Measurements from ENCODE around the gene OSBPL5. TPM values are rescaled to one million over a fixed set of nuclear protein-coding genes. Genes with fewer than 3 reads are reported as not detected.
A peak's percentile ranks its signal among the peaks of the same experiment; 100 is the strongest.
"Not testable (repeated sequence)": the region's sequence is repeated elsewhere in the genome, so short reads cannot be mapped to it uniquely, and the experiment has no call there.

OSBPL5 gene
- total RNA-seq, 1 donor from 2014 or later = 3.6 TPM

DNA sequence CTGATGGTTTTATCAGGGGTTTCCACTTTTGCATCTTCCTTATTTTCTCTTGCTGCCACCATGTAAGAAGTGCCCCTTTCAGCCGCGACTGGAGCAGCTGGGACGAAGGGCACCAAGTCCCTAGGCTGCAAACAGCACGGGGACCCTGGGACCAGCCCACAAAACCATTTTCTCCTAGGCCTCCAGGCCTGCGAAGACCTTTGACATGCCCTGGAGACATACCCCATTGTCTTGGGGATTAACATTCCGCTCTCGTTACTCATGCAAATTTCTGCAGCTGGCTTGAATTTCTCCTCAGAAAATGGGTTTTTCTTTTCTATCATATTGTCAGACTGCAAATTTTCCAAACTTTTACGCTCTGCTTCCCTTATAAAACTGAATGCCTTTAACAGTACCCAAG, 101.2 kb downstream of the OSBPL5 start:
- not testable (repeated sequence) for ATAC-seq; DNase-seq (ENCODE audit: low spot score)

- ATAC-seq; DNase-seq (ENCODE audit: low spot score): not testable (repeated sequence)
Observed at GRCh38 chr11:3063432-3063831, 101.7 kb downstream of the OSBPL5 start.

DNA sequence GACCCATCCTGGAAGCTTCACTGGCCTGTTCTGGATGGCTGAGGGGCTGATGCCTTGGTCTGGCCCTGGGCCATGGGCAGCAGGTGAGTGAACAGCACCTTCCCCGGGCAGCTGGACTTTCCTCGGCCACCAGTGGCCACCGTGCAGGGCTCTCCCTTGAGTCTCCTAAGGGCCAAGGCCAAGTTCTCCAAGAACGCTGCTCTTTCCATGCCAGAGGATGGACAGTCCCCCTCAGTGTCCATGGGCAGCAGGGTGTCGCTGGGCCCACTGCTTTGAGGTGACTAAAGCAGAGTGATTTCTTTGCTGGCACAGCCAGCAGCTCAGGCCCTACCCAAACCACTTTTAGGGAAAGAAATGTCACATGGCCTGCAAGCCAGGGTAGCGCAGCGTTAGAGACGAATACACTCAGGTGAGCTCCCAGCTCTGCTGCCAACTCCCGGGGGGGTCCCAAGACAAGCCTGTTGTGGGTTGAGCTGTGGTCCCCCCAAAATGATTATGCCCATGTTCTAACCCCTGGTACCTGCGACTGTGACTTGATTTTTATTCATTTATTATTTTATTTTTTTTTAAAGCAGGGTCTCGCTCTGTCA, 104.6 kb downstream of the OSBPL5 start:
- DNase-seq (ENCODE audit: low spot score) (no peak), ATAC-seq (no peak)

DNA sequence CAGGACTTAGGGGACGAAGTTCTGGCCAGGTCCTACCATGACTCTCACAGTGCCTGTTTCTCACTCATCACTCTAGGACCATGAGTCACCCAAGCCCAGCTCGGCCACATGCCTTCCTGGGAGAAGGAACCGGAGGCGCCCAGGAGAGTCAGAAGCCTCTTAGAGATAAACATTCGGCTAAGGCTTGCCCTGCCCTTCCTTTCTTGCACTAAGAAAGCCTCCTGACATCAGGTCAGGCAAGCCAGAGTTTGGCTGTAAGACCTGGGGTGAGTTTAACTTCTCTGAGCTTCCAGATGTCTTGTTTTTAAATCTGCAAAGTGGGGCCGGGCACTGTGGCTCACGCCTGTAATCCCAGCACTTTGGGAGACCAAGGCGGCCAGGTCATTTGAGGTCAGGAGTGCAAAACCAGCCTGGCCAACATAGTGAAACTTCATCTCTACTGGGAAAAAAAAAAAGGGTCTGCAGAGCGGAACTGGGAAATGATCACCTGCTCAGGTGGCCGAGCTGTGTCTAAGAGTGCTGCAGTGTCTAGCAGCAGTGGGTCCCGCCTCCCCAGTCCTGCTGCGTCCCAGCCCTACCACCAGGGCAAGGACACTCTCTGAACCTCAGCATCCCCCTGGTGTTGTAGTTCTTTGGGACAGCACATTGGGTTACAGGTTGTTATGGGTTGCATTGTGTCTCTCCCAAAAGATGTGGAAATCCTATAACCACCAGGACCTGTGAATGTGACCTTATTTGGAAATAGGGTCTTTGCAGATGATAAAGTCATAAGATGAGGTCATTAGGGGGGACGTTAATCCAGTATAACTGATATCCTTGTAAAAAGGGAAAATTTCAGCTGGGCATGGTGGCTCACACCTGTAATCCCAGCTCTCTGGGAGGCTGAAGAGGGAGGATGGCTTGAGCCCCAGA, 106.1 kb downstream of the OSBPL5 start:
- no peak for ATAC-seq
- no peak for DNase-seq (ENCODE audit: low spot score)

DNA sequence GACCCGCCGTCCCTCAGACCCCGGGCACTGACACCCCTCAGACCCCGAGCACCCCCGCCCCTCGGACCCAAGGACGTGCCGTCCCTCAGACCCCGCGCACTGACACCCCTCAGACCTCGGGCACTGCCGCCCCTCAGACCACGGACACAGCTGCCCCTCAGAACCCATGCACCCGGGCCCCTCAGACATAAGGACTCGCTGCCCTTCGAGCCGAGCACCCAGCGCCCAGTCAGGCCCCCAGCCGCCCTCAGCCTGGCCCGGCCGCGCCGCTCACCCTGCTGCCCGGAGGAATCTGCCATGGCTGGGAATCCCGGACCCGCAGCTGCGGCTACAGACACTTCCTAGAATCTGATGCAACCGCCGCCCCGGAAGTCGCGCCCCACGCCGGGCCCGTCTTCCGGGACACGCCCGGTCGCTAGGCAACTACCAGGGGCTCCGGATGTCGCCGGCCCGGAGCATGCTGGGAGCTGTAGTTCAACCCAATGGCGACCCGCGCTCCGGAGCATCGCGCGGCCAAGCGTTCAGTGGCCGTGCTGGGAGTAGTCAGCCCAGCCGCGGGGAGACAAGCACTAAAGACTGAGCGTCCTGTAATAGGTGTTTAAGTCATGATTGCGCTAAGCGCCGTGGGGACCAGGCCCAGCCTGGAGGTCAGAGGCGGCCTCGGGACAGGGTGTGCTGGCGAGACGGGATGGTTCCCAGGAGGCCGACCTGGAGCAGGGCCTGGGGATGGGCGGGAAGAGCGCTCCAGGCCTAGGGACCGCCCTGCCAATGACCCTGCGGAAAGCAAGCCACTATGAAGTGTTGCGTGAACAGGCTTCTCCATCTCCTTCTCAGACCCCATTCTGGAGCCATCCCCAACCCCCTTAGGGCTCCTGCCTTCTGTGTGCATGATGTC, 107.8 kb downstream of the OSBPL5 start, which contains the start of gene CARS1:
TSS of gene CARS1 (minus strand) at position 355 of the 895 bp plus-strand sequence. CDS start at position 299, 56 bp downstream.
- DNase-seq (ENCODE audit: low spot score) = peak; percentile 97
- ATAC-seq = peak; percentile 97

GRCh38 chr11:3056296-3057068, 108.6 kb downstream of the OSBPL5 start:
- peak; percentile 76 for DNase-seq (ENCODE audit: low spot score)

DNA sequence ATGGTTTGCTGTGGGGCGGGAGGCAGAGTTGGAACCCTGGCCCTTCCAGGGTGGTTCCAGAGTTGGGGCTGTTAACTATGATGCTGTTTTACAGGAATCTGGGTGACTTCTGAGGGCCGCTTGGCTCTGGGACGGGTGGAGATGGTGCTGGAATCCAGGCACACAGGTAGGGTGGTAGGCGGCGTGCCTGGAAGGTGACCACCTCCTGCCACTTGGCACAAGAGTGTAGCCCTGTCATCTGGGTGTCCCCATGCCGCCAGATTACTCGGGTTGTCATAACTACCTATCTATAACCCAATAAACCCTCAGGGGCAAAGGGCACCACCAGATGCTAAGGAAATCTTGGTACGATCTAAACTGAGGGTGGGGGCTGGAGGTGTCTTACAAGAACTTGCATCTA, 109.2 kb downstream of the OSBPL5 start:
- ATAC-seq = no peak
- no peak for DNase-seq (ENCODE audit: low spot score)

More at GRCh38 chr11:3056296-3057068, 108.6 kb downstream of the OSBPL5 start:
- ATAC-seq = peak; percentile 70

GRCh38 chr11:3052567-3052966, 112.5 kb downstream of the OSBPL5 start:
- DNase-seq (ENCODE audit: low spot score) (no peak), ATAC-seq (no peak)

DNA sequence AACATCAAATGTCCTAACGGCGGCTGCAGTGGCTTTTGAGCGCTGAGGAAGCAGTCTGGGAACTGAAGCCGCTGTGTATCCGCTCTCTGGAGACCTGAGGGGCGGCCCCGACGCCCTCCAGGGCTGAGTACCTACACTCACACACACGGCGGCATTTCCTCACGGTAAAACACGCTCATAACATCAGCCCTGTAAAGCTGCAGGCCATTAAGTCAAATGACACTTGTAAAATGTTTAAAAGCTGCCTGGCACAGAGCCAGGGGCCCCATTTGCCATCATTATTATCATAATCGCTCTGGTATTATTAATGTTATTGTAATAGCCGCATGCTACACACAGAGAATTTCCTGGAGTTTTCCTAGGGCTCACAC, 113.0 kb downstream of the OSBPL5 start:
- ATAC-seq (no peak), DNase-seq (ENCODE audit: low spot score) (no peak)

DNA sequence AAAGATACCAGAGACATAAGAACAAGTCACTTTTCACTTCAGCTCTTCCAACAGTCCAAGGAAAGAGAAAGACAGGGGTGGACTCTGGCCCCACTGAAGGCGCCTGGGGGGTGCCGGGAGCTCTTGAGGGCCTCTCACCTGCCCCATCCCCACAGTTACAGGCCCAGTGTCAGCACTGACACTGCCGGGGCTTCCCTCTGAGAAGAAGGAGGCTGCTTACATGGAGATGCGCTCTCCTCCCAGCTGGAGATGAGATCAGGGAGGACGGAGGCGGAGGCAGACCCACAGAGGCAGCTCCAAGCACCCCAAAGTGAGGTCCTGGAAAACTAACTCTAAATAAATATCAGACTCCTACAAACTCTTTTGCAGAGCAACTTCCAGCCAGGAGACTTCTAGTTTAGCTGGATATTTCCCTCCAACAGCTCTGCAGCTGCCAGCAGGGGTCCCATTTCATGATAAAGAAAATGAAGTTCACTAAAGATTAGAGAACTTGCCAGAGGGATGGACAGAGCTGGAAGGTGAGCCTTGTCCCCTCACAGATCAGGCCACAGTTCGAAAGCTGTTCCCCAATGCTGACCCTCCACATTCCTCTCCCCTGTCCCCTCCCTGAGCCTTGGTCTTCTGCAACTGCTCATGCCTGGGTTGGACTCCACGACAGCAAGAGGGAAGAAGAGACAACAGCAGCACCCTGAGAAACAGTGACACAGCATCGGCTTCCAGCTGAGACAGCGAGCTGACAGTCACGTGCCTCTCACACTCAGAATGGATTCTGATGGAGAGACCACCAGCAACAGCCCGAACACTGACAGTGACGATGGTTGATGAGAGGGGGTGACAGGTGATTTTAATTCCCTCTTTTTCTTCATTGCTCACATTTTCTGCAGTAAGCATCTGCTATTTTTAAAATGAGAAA, 113.7 kb downstream of the OSBPL5 start:
- no peak for ATAC-seq

GRCh38 chr11:3050386-3051195, 114.5 kb downstream of the OSBPL5 start:
- no peak for ATAC-seq
- DNase-seq (ENCODE audit: low spot score) = no peak

More for the DNA sequence above, 113.7 kb downstream of the OSBPL5 start:
- DNase-seq (ENCODE audit: low spot score) = no peak

DNA sequence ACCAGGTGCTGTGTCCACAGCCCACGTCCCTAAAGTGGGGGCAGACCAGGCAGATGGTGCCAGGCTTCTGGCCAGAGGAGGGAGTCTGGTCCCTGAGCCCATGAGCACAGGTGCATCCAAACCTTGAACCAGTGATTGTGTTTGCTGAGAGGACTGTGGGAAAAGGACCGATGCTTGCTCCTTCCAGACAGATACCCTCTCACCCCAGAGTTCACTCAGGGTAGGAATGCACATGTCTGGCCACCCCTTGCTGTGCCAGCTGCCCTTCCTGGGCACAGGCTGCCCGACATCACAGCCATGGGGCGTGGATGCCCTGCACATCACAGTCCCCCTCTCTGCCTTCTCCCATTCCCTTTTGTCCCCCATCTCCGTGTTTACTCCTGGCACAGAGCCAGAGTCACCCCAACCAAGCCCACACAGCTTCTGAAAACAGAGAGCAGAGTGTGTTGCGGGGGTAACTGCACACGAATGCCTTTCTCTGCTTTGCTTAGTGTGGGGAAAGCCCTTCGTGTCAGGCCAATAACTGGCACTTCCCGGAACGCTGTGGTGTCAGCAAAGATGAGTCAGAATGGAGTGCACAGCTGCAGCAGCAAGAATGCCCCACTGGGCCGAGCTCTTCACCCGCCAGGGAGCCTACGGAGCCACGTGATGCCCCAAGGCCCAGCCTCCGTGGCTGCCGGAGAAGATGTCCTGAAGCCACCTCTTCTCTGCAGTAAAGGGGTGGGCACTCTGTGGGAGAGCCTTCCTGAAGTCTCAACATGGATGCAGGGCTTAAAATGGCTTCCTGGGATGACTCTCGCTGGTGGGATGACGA, 115.5 kb downstream of the OSBPL5 start:
- peak; percentile 67 for ATAC-seq
- DNase-seq (ENCODE audit: low spot score) = no peak

DNA sequence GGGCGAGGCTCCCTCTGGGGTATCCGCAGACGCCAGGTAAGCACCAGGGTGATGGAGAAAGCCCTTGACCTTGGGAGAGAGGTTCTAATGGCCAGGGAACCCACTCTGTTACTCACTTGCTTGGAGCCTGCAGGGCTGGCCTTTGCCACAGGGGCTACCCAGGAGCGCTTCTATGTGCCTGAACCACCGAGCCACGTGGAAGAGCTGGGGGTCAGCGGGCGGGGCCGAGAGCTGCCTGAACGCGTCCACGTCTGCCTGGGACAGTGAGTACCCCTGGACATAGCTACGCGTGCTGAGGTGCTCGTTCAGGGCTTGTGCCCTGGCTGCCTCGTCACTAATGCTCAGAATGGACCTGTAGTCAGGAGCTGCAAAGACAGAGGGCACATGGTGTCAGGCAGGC, 117.5 kb downstream of the OSBPL5 start:
- DNase-seq (ENCODE audit: low spot score) (no peak), ATAC-seq (no peak)

GRCh38 chr11:3046641-3047040, 118.5 kb downstream of the OSBPL5 start:
- DNase-seq (ENCODE audit: low spot score) (no peak), ATAC-seq (no peak)

DNA sequence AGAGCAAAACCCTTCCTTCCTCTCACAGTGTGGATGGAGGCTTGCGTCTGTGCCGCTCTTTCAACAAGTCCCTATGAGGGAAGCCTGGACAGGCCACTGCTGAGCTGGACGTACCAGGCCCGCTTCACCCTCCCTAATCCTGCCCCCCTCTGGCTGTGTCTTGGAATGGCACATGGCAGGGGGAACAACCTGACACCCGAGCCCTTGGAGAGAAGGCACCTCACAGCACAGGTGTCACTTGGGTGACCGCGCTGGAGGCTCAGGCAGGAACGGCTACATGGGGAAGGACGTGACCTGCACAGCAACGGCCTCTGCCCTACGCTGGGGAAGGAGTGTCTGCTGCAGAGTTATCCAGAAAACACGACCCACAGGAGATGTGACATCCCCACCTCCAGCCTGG, 118.9 kb downstream of the OSBPL5 start:
- ATAC-seq (no peak), DNase-seq (ENCODE audit: low spot score) (no peak)

DNA sequence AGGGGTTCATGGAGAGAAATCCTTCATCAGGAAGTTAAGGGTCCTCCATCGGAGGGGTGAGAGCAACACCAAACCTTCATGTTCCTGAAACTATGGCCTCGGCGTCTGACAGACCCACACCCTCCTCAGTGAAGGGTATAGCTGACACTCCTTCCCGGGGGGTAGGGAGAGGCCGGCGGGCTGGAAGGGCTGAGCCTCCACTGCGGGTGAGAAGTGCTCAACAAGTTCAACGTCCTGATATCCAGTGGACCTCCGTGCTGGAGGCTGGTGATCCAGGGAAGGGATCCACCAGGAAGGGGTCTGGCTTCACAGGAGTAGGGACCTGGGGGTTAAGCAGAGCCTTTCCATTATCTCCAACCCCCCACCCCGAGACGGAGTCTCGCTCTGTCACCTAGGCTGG, 120.2 kb downstream of the OSBPL5 start:
- DNase-seq (ENCODE audit: low spot score) = no peak
- no peak for ATAC-seq

DNA sequence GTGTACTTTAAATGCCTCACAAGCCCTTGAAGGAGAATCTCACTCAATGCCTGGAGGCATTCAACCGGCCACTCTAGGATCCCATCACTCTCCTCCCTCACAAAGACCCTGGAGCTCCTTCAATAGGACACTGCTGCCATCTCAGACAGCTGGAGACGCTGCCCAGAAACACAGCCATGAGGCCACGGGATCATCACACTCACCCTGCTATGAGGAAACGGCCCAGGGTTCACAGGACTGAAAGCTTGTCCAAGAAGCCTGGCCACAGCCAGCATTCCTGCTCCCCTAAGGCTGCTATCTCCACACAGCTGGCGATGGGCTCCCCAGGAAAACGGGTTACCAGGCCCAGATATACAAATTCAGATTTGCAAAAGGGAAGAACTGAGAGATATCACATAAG, 121.1 kb downstream of the OSBPL5 start:
- ATAC-seq (peak; percentile 43), DNase-seq (ENCODE audit: low spot score) (peak; percentile 84)
